HG02588 (cell line): ENCODE results near the gene KIAA0513.

Experiments
- ATAC-seq: cut with Tn5 transposase; IDR thresholded peaks from one replicate; pipeline ENCODE4 v1.9.1; 2021; ENCODE audit warnings: mild to moderate bottlenecking, moderate library complexity; ENCODE audit not compliant: unreplicated experiment

Gene KIAA0513

DNA sequence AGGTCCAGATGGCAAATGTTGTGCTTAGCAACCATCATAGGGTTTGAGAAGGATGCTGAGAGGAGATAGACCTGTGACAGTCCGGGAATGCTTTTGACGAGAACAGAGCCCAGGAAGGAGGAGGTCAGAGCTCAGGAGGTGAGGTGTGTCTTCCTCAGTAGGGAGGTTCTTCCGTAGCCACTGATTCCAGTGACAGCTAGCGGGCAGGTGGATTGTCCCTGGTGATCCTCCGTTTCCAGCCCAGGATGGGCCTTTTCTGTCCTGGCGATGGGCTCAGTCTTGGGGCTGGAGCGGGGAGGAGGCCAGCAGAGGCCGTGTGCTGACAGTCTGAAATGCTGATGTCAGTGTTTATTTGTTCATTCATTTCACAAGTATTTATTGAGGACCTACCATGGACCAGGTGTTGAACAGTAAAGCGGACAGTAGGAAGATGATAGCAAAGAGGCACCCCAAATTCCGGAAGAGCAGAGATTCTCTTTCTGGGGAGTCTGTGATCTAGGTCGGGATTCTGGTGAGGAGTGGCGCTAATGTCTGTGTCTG, 38.8 kb downstream of the KIAA0513 start:
- ATAC-seq: no peak

DNA sequence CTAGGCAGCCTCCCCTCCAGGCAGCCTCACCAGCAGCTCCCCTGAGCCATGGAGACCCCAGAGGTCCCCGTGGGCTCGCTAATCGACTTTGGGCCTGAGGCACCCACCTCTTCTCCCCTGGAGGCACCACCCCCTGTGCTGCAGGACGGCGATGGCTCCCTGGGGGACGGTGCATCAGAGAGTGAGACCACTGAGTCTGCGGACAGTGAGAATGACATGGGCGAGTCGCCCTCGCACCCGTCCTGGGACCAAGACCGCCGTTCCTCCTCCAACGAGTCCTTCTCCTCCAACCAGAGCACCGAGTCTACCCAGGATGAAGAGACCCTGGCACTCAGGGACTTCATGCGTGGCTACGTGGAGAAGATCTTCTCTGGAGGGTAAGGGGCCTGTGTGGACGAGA, 39.4 kb downstream of the KIAA0513 start:
- no peak for ATAC-seq

GRCh38 chr16:85067426-85067825, 39.8 kb downstream of the KIAA0513 start:
- ATAC-seq: no peak

DNA sequence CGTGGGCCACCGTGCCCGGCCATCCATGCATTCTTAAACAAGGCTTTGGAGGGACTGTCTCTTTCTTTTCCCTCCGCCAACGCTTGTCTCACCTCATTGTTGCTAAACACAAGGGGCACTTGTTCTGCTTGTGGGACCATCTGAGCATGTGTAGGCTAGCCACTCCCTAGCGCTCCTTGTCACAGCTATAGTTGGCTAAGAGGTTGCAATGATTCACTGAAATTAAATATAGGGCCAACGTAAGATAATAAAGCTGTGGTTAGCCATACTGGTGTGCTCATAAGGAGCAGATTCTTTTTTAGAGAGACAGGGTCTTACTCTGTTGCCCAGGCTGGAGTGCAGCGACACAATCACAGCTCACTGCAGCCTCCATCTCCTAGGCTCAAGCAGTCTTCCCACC, 41.2 kb downstream of the KIAA0513 start:
- no peak for ATAC-seq

- ATAC-seq: no peak
Observed at GRCh38 chr16:85069171-85069570, 41.6 kb downstream of the KIAA0513 start.

DNA sequence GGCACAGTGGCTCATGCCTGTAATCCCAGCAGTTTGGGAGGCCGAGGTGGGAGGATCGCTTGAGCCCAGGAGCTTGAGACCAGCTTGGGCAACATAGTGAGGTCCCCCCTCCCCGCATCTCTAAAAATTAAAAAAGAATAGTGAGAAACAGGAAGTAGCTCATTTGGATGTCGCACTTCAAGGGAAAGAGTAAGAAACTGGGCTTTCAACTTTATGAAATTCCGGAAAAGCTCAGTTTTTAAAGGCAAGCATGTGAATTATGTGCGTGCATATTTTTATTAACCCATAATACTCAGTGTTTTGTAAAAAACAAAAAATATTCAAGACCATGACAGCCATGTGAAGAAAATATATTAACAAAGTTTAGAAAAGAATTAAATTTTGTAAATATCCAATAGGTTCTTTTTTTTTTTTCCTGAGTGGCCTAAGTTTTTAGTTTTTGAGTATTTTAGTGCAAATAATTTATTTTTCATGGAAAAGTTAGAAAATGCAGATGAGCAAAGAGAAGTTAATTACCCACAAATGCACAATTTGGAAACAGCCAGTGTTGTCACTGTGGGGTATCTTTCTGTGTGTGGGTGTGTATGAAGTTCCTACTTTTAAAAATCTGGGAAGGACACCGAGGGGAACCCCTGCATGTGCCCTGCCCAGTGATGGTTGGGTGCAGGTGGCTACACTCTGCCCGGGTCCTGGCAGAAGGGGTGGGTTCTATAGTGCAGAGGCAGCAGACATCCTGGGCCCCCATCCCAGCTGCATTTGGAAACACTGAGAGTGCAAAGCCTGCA, 44.7 kb downstream of the KIAA0513 start:
- ATAC-seq: no peak

- ATAC-seq: no peak
Observed at GRCh38 chr16:85072947-85073346, 45.4 kb downstream of the KIAA0513 start.

GRCh38 chr16:85074225-85074914, 46.8 kb downstream of the KIAA0513 start:
- no peak for ATAC-seq

DNA sequence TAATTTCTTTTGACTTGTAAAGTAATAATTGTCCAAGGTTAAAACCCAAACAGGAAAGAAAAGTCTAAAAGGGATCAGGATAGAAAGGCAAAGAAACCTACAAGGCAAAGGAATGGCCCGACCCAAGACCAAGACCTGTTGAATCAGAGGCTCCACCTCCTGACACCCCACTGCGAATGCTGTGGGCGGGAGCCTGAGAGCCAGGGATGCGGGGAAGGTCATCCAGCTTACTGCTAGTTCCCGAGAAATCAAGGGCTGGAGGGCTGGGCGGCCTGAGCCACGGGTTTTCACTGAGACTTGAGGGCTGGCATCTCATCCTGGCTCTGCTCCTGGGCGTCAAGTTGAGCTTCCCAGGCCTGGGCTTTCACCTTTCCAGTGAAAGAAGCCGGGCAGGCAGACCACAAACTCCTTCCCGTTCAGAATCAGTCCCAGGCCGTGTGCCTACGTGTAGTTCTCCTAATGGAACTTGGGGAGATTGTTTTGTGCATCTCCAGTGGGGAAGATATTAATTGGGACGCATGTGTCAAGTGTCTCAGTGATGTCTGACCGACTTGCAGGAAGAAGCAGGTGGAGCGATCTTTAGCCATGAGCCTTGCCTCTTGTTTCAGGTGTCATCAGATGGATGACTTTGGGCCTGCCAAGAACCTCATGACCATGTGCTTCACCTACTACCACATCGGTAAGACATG, 47.8 kb downstream of the KIAA0513 start:
- ATAC-seq: no peak

- ATAC-seq: no peak
Observed at GRCh38 chr16:85077039-85077438, 49.4 kb downstream of the KIAA0513 start.

- no peak for ATAC-seq
Observed at GRCh38 chr16:85077576-85078125, 50.1 kb downstream of the KIAA0513 start.

DNA sequence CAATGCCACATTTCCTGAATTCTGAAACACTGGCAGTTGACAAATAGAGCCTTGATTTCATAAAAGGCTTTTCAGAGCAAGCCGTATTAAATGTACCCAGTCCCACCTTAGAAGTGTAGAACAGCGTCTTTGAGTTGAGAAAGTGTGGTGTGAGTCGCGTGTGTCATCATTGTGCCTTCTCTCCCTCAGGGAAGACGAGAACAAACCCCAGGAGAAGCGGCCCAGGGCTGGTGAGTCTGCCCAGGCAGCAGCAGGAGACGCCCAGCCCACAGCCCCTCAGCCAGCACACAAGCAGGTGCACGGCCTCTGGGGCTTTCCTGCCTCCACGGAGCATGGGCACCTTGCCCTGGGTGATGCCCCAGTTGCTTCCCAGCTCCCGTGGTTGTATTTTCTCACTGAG, 50.6 kb downstream of the KIAA0513 start:
- ATAC-seq: no peak

- ATAC-seq: no peak
Observed at GRCh38 chr16:85078952-85079351, 51.4 kb downstream of the KIAA0513 start.

- no peak for ATAC-seq
Observed at GRCh38 chr16:85079785-85080570, 52.4 kb downstream of the KIAA0513 start.

GRCh38 chr16:85081038-85081437, 53.4 kb downstream of the KIAA0513 start:
- ATAC-seq: no peak

GRCh38 chr16:85081765-85082164, 54.2 kb downstream of the KIAA0513 start:
- ATAC-seq: no peak

GRCh38 chr16:85082173-85083050, 54.8 kb downstream of the KIAA0513 start:
- no peak for ATAC-seq

DNA sequence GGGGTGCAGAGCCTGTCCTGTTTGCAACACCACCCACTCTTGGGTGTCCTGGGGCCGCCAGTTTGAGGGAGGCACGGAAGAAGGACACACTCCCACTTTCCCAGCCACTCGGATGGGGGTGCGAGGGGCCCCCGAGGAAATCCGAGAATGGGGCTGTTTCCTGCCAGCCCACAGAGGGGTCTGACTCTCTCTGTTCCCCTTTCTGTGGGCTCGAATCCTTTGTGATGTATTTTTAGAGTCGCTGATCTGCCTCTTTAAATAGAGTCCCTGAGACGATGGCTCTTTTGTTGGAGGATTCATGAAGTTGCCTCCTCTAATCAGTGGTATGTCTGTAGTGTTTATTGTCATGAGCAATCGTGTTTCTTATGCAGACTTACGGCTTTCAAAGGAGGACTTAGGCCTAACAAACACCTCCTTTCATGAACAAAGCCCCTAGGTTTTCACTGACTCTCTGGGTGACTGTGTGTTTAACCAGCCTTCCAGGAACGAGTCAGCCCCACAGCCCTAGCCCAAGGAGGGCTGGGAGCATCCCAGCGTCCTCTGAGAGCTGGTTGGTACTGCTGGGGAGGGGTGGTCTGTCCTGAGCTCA, 55.5 kb downstream of the KIAA0513 start:
- ATAC-seq: no peak

DNA sequence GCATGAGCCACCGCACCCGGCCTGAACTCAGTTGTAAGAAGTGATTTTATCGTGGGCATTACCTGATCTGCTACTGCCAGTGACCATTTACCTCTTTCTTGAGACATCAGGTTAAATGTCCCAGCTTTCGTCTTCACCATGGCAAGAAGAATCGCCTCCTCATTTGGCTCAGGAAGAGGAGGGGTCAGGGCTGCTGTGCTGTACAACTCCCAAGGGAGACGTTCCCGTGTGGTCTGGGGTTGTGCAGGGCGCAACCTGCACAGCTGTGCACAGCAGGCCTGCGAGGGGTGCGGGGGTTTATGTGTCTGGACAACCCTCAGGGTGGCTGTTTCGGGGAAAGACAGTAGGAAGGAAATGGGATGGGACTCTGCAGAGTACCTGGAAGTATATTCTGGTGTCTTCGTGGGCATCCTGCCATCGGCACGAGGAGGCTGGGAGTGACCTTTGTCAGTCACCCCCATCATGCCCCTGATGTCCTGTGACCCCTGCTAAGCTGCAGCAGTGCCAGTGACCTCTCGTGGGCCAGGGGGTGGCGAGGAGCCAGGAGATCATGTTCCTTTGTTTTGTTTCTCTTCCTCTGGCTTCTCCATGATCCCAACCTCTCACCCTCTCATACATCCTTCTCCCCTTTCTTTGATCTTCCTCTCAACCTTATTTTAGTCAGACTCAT, 57.4 kb downstream of the KIAA0513 start:
- ATAC-seq: no peak
